Measurements from ENCODE around the gene WDFY2. TPM values are rescaled to one million over a fixed set of nuclear protein-coding genes. Genes with fewer than 3 reads are reported as not detected.

Gene WDFY2
- total RNA-seq, 4 donors from 2014 or later: 12.9 to 23.2 (median 17.1) TPM

GRCh38 chr13:51612867-51613266 lies 28.6 kb downstream of the WDFY2 start:
- no peaks in the 10 kb centered on the region for H3K36me3 ChIP-seq
- H3K4me1 ChIP-seq: peaks cover 0 to 23% (median 4%) of the 10 kb centered on the region in 4 donors
- no peak for DNase-seq (ENCODE audit: low spot score in 2 of 2)
- no peak for TF ChIP-seq POLR2A (IDR thresholded peaks at IDR 0.05)
- TF ChIP-seq EP300 (IDR thresholded peaks at IDR 0.05): no peak
- TF ChIP-seq CTCF (IDR thresholded peaks at IDR 0.05): no peak
- no peak overlapping the region for H3K4me3 ChIP-seq
- 96 to 97% methylated on average over 3 of the region's 3 CpGs for WGBS, 2 donors
- no peak overlapping the region for H3K27ac ChIP-seq
- no peaks in the 10 kb centered on the region for H3K27me3 ChIP-seq
- peaks cover 0 to 2% (median 0%) of the 10 kb centered on the region in 4 donors for H3K9me3 ChIP-seq

- DNase-seq (ENCODE audit: low spot score in 2 of 2): no peak
- peaks cover 0 to 29% (median 6%) of the 10 kb centered on the region in 4 donors for H3K4me1 ChIP-seq
- no peak overlapping the region for H3K27ac ChIP-seq
- WGBS, 2 donors: 83 to 85% methylated on average over 2 of the region's 2 CpGs
- H3K4me3 ChIP-seq: no peak overlapping the region
- no peak for TF ChIP-seq CTCF (IDR thresholded peaks at IDR 0.05)
- no peak for TF ChIP-seq POLR2A (IDR thresholded peaks at IDR 0.05)
- no peak for TF ChIP-seq EP300 (IDR thresholded peaks at IDR 0.05)
- H3K27me3 ChIP-seq: no peaks in the 10 kb centered on the region
- H3K36me3 ChIP-seq: no peaks in the 10 kb centered on the region
- no peaks in the 10 kb centered on the region for H3K9me3 ChIP-seq
These were observed 29.3 kb downstream of the WDFY2 start for GRCh38 chr13:51613535-51613934.

- H3K27ac ChIP-seq: peak overlapping the region in 2 of 4 donors; percentile 9 to 46
- no peaks in the 10 kb centered on the region for H3K9me3 ChIP-seq
- no peak for DNase-seq (ENCODE audit: low spot score in 2 of 2)
- 46 to 50% methylated on average over 8 of the region's 8 CpGs for WGBS, 2 donors
- peaks cover 0 to 31% (median 8%) of the 10 kb centered on the region in 4 donors for H3K4me1 ChIP-seq
- H3K27me3 ChIP-seq: no peaks in the 10 kb centered on the region
- peak overlapping the region in 2 of 4 donors; percentile 9 to 17 for H3K4me3 ChIP-seq
- no peaks in the 10 kb centered on the region for H3K36me3 ChIP-seq
- peak in 1 of 2 donors; percentile 59 for TF ChIP-seq EP300 (IDR thresholded peaks at IDR 0.05)
- no peak for TF ChIP-seq CTCF (IDR thresholded peaks at IDR 0.05)
These were observed 30.1 kb downstream of the WDFY2 start for GRCh38 chr13:51614350-51614786.

GRCh38 chr13:51618626-51619025 lies 34.4 kb downstream of the WDFY2 start:
- no peaks in the 10 kb centered on the region for H3K27me3 ChIP-seq
- 52 to 59% methylated on average over 1 of the region's 1 CpG for WGBS, 2 donors
- TF ChIP-seq CTCF (IDR thresholded peaks at IDR 0.05) (no peak), EP300 (IDR thresholded peaks at IDR 0.05) (no peak), POLR2A (IDR thresholded peaks at IDR 0.05) (no peak)
- no peaks in the 10 kb centered on the region for H3K9me3 ChIP-seq
- H3K27ac ChIP-seq: peak overlapping the region in 2 of 4 donors; percentile 12 to 75
- H3K36me3 ChIP-seq: no peaks in the 10 kb centered on the region
- peaks cover 0 to 56% (median 14%) of the 10 kb centered on the region in 4 donors for H3K4me1 ChIP-seq
- H3K4me3 ChIP-seq: no peak overlapping the region
- DNase-seq (ENCODE audit: low spot score in 2 of 2): no peak

GRCh38 chr13:51619614-51620013 lies 35.4 kb downstream of the WDFY2 start:
- Histone ChIP-seq H3K36me3 (no peaks in the 10 kb centered on the region), H3K27ac (peak overlapping the region in 2 of 4 donors; percentile 12 to 75), H3K9me3 (no peaks in the 10 kb centered on the region), H3K4me1 (peaks cover 0 to 52% (median 12%) of the 10 kb centered on the region in 4 donors), H3K27me3 (no peaks in the 10 kb centered on the region), H3K4me3 (no peak overlapping the region)
- no peak for TF ChIP-seq EP300 (IDR thresholded peaks at IDR 0.05)
- no peak for TF ChIP-seq CTCF (IDR thresholded peaks at IDR 0.05)
- TF ChIP-seq POLR2A (IDR thresholded peaks at IDR 0.05): no peak
- 72 to 74% methylated on average over 2 of the region's 2 CpGs for WGBS, 2 donors
- DNase-seq (ENCODE audit: low spot score in 2 of 2): no peak

Measured in tibial nerve (tissue), 4 donors.